GM13977 (cell line): Measurements from ENCODE around the gene ARHGAP40.

Experiments used
- DNase-seq: peaks from one replicate; pipeline ENCODE4 v3.0.0; 2012; ENCODE audit warnings: low spot score
- in situ Hi-C: fragments of 300-500 bp; cut with MboI; formaldehyde crosslinking; loops from one replicate; pipeline ENCODE4 v1.12.0; 2022; ENCODE audit warnings: low sequenced_read_pairs, low pct_unique_long_range_greater_than_20kb, mixed read lengths, inconsistent platforms; ENCODE audit not compliant: unreplicated experiment
- TF ChIP-seq, protein P1 (sequence below): IDR thresholded peaks from 2 replicates; pipeline ENCODE4 v1.5.1; 2012; ENCODE audit warnings: mild to moderate bottlenecking, control low read depth; ENCODE audit not compliant: insufficient read depth; ENCODE audit errors: extremely low read depth, missing control alignments

The ARHGAP40 gene

GRCh38 chr20:38599410-38599882 is 2.2 kb upstream of the ARHGAP40 start:
- TF ChIP-seq, protein P1, sequence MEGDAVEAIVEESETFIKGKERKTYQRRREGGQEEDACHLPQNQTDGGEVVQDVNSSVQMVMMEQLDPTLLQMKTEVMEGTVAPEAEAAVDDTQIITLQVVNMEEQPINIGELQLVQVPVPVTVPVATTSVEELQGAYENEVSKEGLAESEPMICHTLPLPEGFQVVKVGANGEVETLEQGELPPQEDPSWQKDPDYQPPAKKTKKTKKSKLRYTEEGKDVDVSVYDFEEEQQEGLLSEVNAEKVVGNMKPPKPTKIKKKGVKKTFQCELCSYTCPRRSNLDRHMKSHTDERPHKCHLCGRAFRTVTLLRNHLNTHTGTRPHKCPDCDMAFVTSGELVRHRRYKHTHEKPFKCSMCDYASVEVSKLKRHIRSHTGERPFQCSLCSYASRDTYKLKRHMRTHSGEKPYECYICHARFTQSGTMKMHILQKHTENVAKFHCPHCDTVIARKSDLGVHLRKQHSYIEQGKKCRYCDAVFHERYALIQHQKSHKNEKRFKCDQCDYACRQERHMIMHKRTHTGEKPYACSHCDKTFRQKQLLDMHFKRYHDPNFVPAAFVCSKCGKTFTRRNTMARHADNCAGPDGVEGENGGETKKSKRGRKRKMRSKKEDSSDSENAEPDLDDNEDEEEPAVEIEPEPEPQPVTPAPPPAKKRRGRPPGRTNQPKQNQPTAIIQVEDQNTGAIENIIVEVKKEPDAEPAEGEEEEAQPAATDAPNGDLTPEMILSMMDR: no peak
- DNase-seq: no peak
- in situ Hi-C loops: no loop called here

DNA sequence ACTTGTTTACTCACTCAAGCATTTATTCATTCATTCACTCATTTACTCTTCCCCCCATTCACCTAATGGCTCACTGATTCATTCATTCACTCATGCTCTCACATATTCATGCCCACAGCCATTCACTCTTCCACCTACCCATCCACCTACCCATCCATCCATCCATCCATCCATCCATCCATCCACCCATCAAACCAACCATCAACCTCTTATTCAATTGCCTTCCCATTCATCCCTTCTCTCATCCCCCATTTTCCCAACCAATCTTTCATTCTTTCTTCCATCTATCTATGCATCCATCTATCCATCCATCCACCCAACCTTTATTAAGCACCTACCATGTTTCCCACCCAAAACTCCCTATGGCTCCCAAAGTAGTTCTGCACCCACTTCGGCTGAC is 1.6 kb upstream of the ARHGAP40 start:
- DNase-seq: no peak
- TF ChIP-seq, protein P1: no peak
- in situ Hi-C loops: no loop called here

- DNase-seq: no peak
- in situ Hi-C loops: no loop called here
- TF ChIP-seq, protein P1: no peak
Observed at GRCh38 chr20:38602185-38602581, 574 bp downstream of the ARHGAP40 start.

DNA sequence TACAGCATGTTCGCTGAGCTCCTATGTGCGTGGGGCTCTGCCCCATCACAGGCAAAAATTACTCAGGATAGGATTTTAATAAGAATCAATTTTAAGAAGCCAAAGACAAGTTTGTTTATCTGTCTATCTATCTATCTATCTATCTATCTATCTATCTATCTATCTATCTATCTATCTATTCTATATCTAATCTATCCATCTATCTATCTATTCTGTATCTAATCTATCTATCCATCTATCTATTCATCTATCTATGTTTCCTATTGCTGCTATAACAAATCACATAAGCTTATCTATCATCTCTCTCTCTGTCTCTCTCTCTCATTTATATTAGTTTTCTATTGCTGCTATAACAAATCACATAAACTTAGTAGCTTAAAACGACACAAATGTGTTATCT is 1.7 kb downstream of the ARHGAP40 start:
- in situ Hi-C loops: no loop called here
- no peak for DNase-seq

GRCh38 chr20:38604873-38605303 is 3.3 kb downstream of the ARHGAP40 start:
- TF ChIP-seq, protein P1: no peak
- DNase-seq: no peak
- in situ Hi-C loops: no loop called here

More for the DNA sequence above, 1.7 kb downstream of the ARHGAP40 start:
- TF ChIP-seq, protein P1: no peak

- in situ Hi-C loops: no loop called here
- TF ChIP-seq, protein P1: no peak
- no peak for DNase-seq
Observed at GRCh38 chr20:38607351-38607750, 5.7 kb downstream of the ARHGAP40 start.

- in situ Hi-C loops: no loop called here
- DNase-seq: no peak
- TF ChIP-seq, protein P1: no peak
Observed at GRCh38 chr20:38608188-38608587, 6.6 kb downstream of the ARHGAP40 start.
